ENCODE results near the gene MAGI2. TPM values are rescaled to one million over a fixed set of nuclear protein-coding genes. Genes with fewer than 3 reads are reported as not detected.

MAGI2 gene
- total RNA-seq, 1 donor from 2014 or later: 11.4 TPM

GRCh38 chr7:79471283-79471682 is 17.8 kb upstream of the MAGI2 start:
- no peaks in the 10 kb centered on the region for H3K27me3 Mint-ChIP-seq
- H3K9me3 Mint-ChIP-seq (ENCODE audit: low read depth): peaks cover 2% of the 10 kb centered on the region

GRCh38 chr7:79465551-79465950 is 12.1 kb upstream of the MAGI2 start:
- H3K27ac Mint-ChIP-seq: no peak overlapping the region
- TF ChIP-seq, protein P1, sequence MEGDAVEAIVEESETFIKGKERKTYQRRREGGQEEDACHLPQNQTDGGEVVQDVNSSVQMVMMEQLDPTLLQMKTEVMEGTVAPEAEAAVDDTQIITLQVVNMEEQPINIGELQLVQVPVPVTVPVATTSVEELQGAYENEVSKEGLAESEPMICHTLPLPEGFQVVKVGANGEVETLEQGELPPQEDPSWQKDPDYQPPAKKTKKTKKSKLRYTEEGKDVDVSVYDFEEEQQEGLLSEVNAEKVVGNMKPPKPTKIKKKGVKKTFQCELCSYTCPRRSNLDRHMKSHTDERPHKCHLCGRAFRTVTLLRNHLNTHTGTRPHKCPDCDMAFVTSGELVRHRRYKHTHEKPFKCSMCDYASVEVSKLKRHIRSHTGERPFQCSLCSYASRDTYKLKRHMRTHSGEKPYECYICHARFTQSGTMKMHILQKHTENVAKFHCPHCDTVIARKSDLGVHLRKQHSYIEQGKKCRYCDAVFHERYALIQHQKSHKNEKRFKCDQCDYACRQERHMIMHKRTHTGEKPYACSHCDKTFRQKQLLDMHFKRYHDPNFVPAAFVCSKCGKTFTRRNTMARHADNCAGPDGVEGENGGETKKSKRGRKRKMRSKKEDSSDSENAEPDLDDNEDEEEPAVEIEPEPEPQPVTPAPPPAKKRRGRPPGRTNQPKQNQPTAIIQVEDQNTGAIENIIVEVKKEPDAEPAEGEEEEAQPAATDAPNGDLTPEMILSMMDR (IDR thresholded peaks at IDR 0.05; ENCODE audit: unreplicated experiment): no peak
- H3K9me3 Mint-ChIP-seq (ENCODE audit: low read depth): no peaks in the 10 kb centered on the region
- no peaks in the 10 kb centered on the region for H3K4me1 Mint-ChIP-seq (ENCODE audit: low read depth)
- DNase-seq (ENCODE audit: low spot score, unreplicated experiment): no peak
- H3K27me3 Mint-ChIP-seq: no peaks in the 10 kb centered on the region
- no peaks in the 10 kb centered on the region for H3K36me3 Mint-ChIP-seq (ENCODE audit: insufficient read depth)
- H3K4me3 Mint-ChIP-seq (ENCODE audit: low read depth): no peak overlapping the region

More at GRCh38 chr7:79471283-79471682, 17.8 kb upstream of the MAGI2 start:
- H3K4me1 Mint-ChIP-seq (ENCODE audit: low read depth): peaks cover 3% of the 10 kb centered on the region
- H3K4me3 Mint-ChIP-seq (ENCODE audit: low read depth): no peak overlapping the region
- H3K27ac Mint-ChIP-seq: no peak overlapping the region
- no peak for DNase-seq (ENCODE audit: low spot score, unreplicated experiment)
- no peaks in the 10 kb centered on the region for H3K36me3 Mint-ChIP-seq (ENCODE audit: insufficient read depth)
- TF ChIP-seq, protein P1 (IDR thresholded peaks at IDR 0.05; ENCODE audit: unreplicated experiment): no peak

- Mint-ChIP-seq H3K9me3 (ENCODE audit: low read depth) (no peaks in the 10 kb centered on the region), H3K27me3 (no peaks in the 10 kb centered on the region), H3K4me3 (ENCODE audit: low read depth) (no peak overlapping the region), H3K4me1 (ENCODE audit: low read depth) (no peaks in the 10 kb centered on the region), H3K27ac (no peak overlapping the region), H3K36me3 (ENCODE audit: insufficient read depth) (no peaks in the 10 kb centered on the region)
- DNase-seq (ENCODE audit: low spot score, unreplicated experiment): no peak
- TF ChIP-seq, protein P1 (IDR thresholded peaks at IDR 0.05; ENCODE audit: unreplicated experiment): no peak
Measured at GRCh38 chr7:79464051-79464450, 10.6 kb upstream of the MAGI2 start.

DNA sequence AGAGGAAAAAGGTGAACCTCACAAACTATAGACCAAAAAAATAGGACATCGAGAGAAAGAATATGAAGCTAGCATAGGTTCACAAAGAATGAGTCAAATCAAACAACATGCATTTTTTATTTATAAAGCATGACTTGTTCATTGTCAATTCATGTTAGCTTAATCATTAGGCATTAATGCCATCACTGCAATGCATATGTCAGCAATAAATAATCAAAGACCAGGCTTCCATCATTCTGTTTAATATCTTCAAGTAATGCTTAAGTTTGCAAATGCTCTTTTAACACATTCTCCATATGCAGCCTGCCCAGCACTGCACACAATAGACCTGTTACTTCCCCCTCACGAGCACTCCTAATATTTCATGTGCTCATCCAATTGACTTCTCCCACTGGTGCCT is 8.9 kb upstream of the MAGI2 start:
- Mint-ChIP-seq H3K4me1 (ENCODE audit: low read depth) (no peaks in the 10 kb centered on the region), H3K27me3 (no peaks in the 10 kb centered on the region), H3K27ac (no peak overlapping the region), H3K36me3 (ENCODE audit: insufficient read depth) (peaks cover 2% of the 10 kb centered on the region), H3K9me3 (ENCODE audit: low read depth) (no peaks in the 10 kb centered on the region), H3K4me3 (ENCODE audit: low read depth) (no peak overlapping the region)
- no peak for DNase-seq (ENCODE audit: low spot score, unreplicated experiment)
- TF ChIP-seq, protein P1 (IDR thresholded peaks at IDR 0.05; ENCODE audit: unreplicated experiment): no peak

- DNase-seq (ENCODE audit: low spot score, unreplicated experiment): no peak
- H3K4me1 Mint-ChIP-seq (ENCODE audit: low read depth): no peaks in the 10 kb centered on the region
- no peak overlapping the region for H3K27ac Mint-ChIP-seq
- H3K36me3 Mint-ChIP-seq (ENCODE audit: insufficient read depth): peaks cover 2% of the 10 kb centered on the region
- no peaks in the 10 kb centered on the region for H3K27me3 Mint-ChIP-seq
- TF ChIP-seq, protein P1 (IDR thresholded peaks at IDR 0.05; ENCODE audit: unreplicated experiment): no peak
- no peaks in the 10 kb centered on the region for H3K9me3 Mint-ChIP-seq (ENCODE audit: low read depth)
- H3K4me3 Mint-ChIP-seq (ENCODE audit: low read depth): no peak overlapping the region
Measured at GRCh38 chr7:79461660-79462059, 8.2 kb upstream of the MAGI2 start.
